NCI-H1694 (cell line): Measurements from ENCODE around the gene CSTPP1.

Source experiments
- DNase-seq: peaks from one replicate; lab custom pipeline; 2025; lab: John Stamatoyannopoulos, UW

The CSTPP1 gene

DNA sequence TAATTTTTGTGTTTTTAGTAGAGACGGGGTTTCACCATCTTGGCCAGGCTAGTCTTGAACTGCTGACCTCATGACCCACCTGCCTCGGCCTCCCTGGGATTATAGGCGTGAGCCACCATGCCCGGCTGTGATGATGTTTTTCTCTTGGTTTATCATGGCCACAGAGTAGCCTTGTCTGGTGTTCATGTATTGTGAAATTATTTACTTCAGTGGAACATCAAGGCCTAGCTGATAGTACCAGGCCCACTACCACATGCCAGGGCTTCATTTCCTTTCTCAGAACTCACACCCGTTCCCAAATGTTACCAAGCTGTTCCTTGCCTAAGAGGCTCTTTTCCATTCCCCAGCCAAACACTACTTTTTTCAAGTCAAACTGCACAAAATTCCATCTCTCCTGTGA is 272.1 kb downstream of the CSTPP1 start:
- DNase-seq: no peak
